ENCODE results near the gene PLA1A. TPM values are rescaled to one million over a fixed set of nuclear protein-coding genes. Genes with fewer than 3 reads are reported as not detected.
A peak's percentile ranks its signal among the peaks of the same experiment; 100 is the strongest.

Gene PLA1A
- total and polyA plus RNA-seq, 8 donors, result 0.95 to 3.6 (median 1.3) TPM

DNA sequence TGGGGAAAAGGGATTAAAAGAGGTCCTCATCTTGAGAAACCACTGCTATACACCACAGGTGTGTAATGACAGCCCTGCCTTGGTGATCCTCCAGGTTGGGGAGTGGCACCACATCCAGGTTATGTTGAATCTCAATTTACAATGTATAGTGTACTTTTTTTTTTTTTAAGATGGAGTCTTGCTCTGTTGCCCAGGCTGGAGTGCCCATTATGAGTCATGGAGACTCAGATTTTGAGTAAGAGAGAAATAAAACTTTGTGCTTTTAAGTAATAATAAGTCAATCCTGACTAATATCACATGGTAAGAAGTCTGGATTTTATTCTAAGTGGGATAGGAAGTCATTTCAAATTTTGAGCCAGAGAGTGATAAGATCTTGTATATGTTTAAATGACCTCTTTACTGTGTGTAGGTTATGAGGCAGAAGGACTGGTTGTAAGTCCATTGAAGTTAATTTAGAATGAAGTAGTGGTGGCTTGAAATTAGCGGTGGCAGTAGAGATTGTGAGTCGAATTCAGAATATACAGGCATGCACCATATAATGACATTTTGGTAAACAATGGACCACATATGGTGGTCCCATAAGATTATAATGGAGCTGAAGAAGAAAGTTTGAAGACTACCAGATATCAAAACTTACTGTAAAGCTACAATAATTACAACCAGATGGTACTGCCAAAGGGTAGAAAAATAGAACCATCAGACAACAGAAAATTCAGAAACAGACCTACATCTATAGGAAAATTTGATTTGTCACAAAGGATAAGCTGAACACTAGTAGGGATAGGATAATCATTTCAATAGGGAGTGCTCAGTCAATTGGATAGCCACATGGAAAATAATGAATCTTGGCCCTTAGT is 42.0 kb downstream of the PLA1A start:
- no peaks in the 10 kb centered on the region for H3K9me3 ChIP-seq
- no peaks in the 10 kb centered on the region for H3K4me1 ChIP-seq
- no peaks in the 10 kb centered on the region for H3K27me3 ChIP-seq
- intact Hi-C loops (cut with DNase I), result no loop called here
- ATAC-seq (no peak), DNase-seq (no peak), FAIRE-seq (no peak)
- WGBS, 2 donors, result 93 to 95% methylated on average over 2 of the region's 2 CpGs
- no peak overlapping the region for H3K4me3 ChIP-seq
- no peak for TF ChIP-seq CTCF (IDR thresholded peaks at IDR 0.05)
- H3K36me3 ChIP-seq, result no peaks in the 10 kb centered on the region
- H3K27ac ChIP-seq, result no peak overlapping the region

DNA sequence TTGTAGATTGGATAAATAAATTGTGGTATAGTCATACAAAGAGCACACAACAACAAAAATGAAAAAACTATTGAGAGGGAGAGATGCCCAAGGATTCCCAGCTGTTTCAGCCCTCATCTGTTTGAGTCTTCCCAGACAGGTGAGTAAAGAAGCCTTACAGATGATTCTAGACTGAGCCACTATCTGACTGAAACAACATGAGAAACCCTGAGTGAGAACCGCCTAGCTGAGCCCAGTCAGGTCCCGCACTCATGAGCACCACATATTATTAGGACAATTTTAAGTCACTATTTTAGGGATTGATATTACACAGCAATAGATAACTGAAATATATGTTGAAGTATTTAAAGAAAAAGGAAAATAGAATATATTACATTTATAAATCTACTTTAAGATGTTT is 43.7 kb downstream of the PLA1A start:
- ATAC-seq (no peak), DNase-seq (no peak), FAIRE-seq (no peak)
- 97 to 98% methylated on average over 2 of the region's 2 CpGs for WGBS, 2 donors
- no peak overlapping the region for H3K27ac ChIP-seq
- no peaks in the 10 kb centered on the region for H3K9me3 ChIP-seq
- H3K36me3 ChIP-seq, result no peaks in the 10 kb centered on the region
- no peak for TF ChIP-seq CTCF (IDR thresholded peaks at IDR 0.05)
- no peaks in the 10 kb centered on the region for H3K4me1 ChIP-seq
- no peaks in the 10 kb centered on the region for H3K27me3 ChIP-seq
- H3K4me3 ChIP-seq, result no peak overlapping the region
- intact Hi-C loops (cut with DNase I), result no loop called here

DNA sequence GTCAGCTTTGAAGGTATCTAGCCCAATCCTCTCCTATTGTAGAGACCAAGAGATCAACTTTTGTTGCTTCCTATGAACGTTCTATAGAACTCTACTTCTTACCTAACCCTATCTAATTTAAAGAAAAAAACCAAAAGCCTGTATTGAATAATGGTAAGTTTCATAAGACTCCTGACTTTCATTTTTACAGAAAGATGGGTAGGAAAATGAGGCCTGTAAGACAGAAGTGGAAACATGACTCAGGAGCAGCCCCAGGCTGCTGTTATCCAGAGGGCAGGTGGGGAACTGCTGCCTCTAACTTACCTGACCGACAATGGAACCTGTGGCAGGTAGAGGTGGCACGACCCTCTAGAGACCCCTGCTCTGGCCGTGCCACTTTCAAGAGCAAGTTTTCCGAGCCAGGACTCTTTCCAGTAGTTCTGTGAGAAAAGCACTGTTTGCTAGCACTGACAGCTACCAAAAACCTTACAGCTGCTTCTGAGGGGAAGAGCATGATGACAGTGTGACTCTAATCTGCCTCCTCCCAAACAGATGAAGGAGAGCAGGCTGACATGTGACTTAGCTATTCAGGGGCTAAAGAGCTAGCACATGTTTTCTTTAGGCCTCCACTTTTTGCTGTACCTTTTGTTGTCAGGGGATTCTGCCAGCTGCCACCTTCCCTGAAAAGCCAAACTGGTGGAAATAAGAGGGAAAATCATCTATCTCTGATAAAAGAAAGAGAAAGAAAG is 45.2 kb downstream of the PLA1A start:
- Histone ChIP-seq H3K27me3 (no peaks in the 10 kb centered on the region), H3K9me3 (no peaks in the 10 kb centered on the region), H3K4me3 (no peak overlapping the region), H3K36me3 (no peaks in the 10 kb centered on the region), H3K27ac (no peak overlapping the region), H3K4me1 (no peaks in the 10 kb centered on the region)
- DNase-seq (no peak), ATAC-seq (peak in 1 of 4 donors; percentile 43), FAIRE-seq (no peak)
- WGBS, 2 donors, result 69 to 82% methylated on average over 5 of the region's 5 CpGs
- intact Hi-C loops (cut with DNase I), result no loop called here
- TF ChIP-seq CTCF (IDR thresholded peaks at IDR 0.05), result no peak

GRCh38 chr3:119643528-119643927 is 45.8 kb downstream of the PLA1A start:
- intact Hi-C loops (cut with DNase I), result no loop called here
- Histone ChIP-seq H3K27ac (no peak overlapping the region), H3K27me3 (no peaks in the 10 kb centered on the region), H3K4me1 (no peaks in the 10 kb centered on the region), H3K4me3 (no peak overlapping the region), H3K9me3 (no peaks in the 10 kb centered on the region), H3K36me3 (no peaks in the 10 kb centered on the region)
- ATAC-seq (peak in 1 of 4 donors; percentile 26), DNase-seq (no peak), FAIRE-seq (no peak)
- no peak for TF ChIP-seq CTCF (IDR thresholded peaks at IDR 0.05)
- WGBS, 2 donors, result 98% methylated on average over 2 of the region's 2 CpGs

DNA sequence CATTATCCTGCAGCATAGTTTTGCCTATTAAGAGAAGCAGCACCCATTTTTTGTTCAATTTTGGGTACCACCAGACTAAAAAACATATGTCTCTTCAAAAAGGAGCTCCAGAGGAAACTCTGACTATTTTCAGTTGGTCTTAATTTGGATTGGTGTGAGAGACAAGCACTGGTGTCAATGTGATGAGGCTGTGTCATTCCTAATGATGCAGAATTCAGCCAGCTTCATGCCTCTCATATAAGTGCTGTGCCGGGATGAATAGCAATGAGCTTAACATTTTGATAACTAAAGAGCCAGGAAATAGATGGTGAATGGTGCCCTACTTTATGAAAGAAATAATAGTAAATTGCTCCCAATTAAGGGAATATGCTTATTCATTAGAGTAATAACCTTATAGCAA is 46.8 kb downstream of the PLA1A start:
- Histone ChIP-seq H3K9me3 (no peaks in the 10 kb centered on the region), H3K4me3 (no peak overlapping the region), H3K4me1 (no peaks in the 10 kb centered on the region), H3K27ac (no peak overlapping the region), H3K36me3 (no peaks in the 10 kb centered on the region), H3K27me3 (no peaks in the 10 kb centered on the region)
- DNase-seq (no peak), FAIRE-seq (no peak), ATAC-seq (no peak)
- WGBS, 2 donors, result 94 to 96% methylated on average over 1 of the region's 1 CpG
- TF ChIP-seq CTCF (IDR thresholded peaks at IDR 0.05), result no peak
- intact Hi-C loops (cut with DNase I), result no loop called here
